Activated CD4-positive, CD25-positive, alpha-beta regulatory T cell (primary cell): Measurements from ENCODE around the gene GPR17.

Source experiments
- DNase-seq, 4 experiments: peaks; one replicate each; lab custom pipeline; 2025; lab: John Stamatoyannopoulos, UW

GPR17 gene

GRCh38 chr2:127694986-127695385 lies 49.0 kb downstream of the GPR17 start:
- DNase-seq = no peak

GRCh38 chr2:127695491-127696472 lies 49.8 kb downstream of the GPR17 start:
- DNase-seq = peak in 1 of 4 experiments; percentile 27

- no peak for DNase-seq
Observed at GRCh38 chr2:127697482-127698180, 51.7 kb downstream of the GPR17 start.

- DNase-seq = no peak
Observed at GRCh38 chr2:127698553-127699355, 52.8 kb downstream of the GPR17 start.

- peak in 1 of 4 experiments; percentile 18 for DNase-seq
Observed at GRCh38 chr2:127700527-127701192, 54.7 kb downstream of the GPR17 start.

- DNase-seq = peak; percentile 70 to 87 (median 80)
Observed at GRCh38 chr2:127701193-127701650, 55.3 kb downstream of the GPR17 start, which contains the start of gene SFT2D3. SFT2D3 (plus strand) TSS chr2:127701497; CDS start chr2:127701529, 32 bp downstream.

GRCh38 chr2:127701651-127702394 lies 55.9 kb downstream of the GPR17 start:
- peak; percentile 51 to 73 (median 67) for DNase-seq
